GM18511 (cell line): ENCODE measurements around the gene HSD11B2.

Experiments
- ATAC-seq: cut with Tn5 transposase; IDR thresholded peaks from one replicate; pipeline ENCODE4 v1.9.1; 2021; ENCODE audit warnings: mild to moderate bottlenecking, moderate library complexity; ENCODE audit not compliant: unreplicated experiment

Gene HSD11B2

DNA sequence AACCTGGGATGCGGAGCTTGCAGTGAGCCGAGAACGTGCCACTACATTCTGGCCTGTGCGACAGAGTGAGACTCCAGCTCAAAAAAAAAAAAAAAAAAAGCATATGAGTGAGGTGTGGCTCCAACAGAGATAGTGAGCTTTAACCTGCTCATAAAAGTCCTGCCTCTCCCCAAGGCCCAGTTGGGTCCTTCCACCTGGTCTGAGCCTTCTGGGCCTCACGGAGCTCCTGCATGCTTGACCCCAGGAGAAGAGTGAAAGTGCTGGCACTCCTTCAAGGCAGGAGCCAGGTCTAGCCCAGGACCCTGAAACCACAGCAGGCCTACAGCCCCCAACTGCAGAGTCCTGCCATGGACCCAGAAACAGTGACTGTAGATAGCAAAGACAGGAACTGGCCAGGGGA is 17.7 kb downstream of the HSD11B2 start:
- no peak for ATAC-seq

DNA sequence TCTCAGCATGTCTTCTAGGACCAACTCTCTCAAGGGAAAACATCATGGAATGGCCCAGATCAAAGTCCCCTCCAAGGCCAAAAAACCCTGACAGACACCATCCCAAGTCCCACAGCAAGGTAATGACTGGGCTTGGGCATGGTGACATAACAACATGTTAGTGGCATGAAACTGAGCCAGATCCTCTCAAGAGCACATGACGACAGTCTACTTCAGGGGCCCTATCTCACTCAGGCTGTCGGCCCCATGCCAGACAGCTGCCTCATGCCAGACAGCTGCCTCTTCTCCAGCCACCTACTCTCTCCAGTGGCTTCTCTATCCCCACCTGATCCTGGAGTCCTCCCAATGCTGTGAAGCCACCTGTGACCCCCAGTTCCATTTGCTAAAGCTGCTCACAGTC is 18.4 kb downstream of the HSD11B2 start:
- no peak for ATAC-seq

DNA sequence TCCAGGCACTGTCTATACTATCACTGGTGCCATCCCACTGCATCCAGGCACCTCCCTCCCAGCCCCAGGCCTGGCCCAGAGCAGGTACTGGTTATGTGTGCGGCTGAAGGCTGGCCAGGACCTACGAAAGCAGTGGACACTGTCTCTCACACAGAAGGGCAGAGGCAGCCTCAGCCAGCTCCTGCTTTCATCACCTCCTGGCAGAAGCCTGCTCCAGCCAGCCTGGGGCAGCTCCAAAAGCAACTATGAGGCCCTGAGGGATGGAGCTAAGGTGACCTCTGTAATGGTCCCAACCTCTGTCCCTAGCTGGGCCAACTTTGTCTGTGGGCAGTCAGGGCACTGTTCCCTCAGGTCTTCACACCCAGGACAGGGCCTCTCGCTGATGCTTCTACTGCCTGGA is 18.8 kb downstream of the HSD11B2 start:
- no peak for ATAC-seq

DNA sequence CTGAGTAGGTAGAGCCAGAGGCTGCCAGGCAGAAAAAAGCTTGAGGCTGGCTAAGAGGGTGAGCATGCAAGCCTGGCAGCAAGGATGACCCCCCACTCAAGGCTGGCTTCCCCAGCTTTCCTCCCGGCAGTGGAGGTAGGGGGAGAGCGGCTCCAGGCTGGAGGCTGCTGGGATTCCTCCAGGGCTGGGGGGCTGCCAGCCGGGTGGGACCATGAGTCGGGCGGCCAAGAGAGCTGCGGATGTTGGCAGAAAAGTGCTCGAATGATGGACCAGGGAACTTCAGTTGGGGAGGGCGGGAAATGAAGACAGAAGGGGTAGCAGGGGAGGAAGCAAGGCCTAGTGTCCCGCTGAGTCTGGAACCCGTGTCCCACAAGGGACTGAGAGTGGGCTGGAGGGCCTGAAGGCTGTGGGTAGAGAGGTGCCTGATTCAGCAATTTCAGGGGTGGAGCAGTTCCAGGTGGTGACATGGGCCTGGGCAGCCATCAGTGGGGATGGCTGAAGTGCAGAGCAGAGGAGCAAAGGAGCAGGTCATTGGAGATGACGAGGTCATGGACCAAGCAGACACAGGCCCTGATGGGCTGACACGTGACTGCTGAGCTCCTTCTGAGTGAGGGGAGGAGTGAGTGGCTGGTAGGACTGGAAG is 20.3 kb downstream of the HSD11B2 start:
- ATAC-seq, result no peak

DNA sequence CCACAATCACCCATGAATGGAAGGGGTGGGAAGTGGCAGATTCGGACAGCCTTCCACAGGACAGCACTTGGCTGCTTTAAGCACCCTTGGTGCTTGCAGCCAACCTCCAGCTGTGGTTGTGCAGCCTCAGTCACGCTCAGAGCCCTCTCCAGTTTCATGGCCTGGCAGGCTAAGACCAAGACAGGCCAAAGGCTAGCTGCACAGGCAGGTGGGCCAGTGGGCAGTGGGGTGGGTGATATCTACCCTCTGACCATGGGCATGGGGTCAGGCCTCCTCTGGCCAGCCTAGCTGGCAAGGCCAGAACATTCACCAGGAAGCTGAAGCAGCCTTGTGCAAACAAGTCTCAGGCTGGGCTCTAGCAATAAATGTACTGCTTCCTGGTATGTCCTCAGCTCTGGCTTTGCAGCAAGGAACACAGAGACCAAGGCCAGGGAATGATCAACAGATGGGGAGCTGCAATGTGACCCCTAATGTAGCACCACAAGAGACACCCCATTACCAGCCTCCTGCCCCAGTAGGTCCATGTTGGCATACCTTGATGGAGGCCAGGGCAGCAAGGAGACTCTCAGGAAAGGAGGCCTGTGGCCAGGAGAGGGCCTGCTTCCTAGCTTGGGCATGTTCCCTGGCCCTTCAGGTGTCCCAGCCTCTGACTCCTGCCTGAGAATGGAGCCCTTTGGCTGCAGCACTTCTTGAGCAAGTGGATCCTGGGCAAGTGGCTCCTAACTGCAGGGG is 20.9 kb downstream of the HSD11B2 start:
- no peak for ATAC-seq

DNA sequence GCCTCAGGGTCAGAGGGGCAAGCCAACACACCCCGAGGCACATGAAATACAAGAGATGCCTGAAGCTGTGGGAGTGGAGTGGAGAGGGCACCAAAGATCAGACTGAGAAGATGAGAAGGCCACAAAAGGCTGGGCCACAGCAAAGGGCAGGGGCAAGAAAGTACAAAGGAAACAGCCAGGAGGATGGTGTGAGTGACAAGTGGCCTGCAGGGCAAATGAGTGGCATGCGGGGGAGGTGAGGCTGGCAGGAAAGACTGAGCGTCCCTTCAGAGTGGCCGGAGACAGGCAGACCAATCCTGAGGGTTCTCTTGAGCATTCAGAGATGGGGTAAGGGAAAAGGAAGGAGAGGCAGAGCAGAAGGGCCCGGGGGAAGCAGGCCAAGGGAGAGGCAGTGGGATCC is 23.2 kb downstream of the HSD11B2 start:
- ATAC-seq, result no peak

DNA sequence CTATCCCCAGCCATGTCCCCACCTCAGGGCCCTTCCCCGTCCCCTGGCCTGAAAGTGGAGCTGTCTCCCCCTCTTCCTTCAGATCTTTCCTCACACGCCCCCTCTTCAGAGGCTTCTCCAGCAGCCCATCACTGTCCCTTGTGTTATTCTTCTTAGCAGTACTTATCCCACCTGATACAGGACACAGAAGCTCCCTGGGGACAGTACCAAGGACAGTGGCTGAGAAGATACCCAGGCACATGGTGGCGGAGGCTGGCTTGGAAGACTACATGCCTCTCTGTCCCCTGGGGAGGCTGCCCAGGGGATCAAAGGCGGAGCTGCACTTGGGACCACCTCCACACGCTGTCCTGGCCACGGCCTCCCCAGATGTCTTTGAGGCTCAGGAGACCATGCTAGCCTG is 23.9 kb downstream of the HSD11B2 start:
- ATAC-seq, result no peak

DNA sequence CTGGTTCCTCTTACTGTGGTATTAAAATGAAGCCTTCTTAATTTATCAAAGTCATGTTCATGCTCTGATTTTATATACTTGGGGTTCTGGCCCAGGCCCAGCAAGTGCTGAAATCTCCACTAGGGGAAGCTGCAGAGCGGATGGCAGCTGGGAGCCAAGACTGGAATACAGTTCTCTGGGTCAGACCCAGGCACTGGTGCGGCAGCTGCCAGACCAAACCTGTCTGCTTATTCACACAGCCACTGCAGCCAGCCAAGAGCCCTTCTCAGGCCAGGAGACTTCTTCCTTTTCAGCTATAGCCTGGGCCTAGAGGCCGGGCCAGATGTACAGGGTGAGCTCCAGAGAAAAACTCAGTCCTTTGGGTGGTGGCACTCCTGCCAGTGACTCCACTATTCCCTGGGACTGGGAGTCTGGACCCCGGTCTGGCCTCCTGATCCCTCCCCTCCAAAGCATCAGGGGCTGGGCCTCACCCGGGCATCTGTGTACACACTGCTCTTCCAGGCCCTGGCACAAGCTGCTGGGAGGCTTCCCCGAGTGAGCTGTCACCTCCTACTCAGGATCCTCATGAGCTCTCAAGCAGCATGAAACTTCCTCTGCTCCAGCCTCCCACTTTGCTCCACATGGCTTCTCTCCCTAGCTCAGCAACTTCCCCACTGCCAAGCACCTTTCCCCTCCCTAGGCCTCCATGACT is 25.6 kb downstream of the HSD11B2 start:
- no peak for ATAC-seq

DNA sequence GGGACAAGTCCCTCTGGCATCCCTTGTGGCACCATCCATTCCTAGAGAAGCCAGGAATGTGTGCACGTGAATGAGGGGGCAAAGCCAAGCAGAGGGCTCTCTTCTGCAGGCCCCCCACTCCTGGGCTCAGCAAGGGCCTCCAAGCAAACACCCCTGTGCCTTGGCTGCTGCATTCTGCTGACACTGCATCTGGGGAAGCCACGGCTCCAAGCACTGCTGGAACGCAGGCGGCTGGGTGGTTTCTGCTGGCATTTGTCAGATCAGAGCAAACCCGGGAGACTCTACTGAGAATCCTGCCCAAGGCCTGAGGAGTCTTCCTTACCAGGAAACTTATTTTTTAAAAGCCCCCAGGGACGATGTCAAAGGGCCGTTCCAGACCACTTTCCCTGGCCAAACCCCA is 26.7 kb downstream of the HSD11B2 start:
- ATAC-seq, result no peak

DNA sequence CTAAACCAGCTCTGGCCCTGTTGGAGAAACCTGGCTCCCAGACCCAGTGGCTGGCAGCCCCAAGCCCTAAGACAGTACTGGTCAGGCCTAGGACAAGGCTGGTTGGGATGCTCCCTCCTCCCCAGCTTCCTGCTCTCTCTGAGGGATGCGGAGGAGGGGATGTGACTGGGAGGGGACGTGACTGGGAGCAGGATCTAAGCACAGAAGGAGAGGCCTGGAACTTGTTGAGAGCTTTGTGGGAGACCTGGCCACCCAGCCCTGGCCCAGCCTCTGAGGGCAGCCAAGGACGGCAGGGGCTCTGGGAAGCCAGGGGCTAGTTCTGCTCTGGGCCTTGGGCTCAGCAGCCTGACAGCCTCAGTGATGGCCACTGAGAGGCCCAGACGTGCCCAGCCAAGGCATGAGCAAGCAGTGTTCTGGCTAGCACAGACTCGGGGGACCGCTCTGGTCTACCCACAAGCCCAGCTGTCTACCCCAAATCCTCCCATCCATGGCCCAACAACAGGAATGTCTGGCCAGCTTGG is 27.3 kb downstream of the HSD11B2 start:
- ATAC-seq, result no peak

DNA sequence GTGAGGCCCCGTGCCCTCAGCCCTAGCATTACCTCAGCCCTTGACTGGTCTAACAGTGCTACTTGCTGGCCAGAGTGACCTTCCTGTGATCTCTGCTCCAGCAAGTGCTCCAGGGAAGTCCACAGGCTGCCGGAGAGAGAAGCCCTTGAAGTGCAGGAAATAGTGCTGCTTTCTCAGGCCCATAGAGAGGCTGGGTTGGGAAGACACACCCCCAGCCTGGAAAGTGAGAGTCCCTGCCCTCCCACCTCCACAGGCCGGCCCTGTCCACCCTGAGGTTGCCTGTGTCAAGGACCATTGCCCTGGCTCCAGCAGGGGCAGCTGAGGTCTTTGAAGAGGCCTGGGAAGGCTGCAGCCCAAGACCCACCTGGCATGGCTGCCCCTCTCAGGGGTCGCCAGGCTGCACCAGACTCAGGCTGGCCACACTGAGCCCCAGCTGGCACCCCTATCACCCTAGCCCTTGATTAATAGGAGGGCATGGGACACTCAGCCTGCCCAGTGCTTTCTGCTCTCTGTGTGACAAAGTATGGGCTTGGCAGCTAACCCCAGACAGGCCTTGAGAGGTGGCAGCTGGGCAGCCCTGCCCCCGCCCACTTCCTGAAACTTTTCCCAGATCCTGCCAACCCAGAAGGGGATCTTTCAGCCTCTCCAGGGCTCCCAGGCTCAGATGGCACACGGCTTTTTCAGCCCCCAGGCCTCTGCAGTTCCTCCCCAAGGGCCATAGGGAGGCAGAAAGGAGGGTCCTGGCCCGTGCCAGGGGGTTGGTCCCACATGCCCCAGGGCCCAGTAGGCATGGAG is 28.3 kb downstream of the HSD11B2 start:
- no peak for ATAC-seq

DNA sequence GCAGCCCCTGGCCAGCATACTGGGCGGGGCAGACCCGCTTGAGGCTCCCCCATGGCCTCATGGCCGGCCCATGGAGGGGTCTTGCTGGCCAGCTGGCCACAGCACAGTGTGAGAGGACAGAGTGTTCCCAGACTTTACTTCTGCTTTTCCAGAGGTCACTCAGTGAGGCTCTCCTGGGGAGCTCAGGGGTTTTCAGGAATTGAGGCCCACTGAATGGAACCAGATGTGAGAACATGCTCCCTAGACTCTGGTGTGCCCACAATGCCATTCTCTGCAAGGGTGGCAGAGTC is 28.9 kb downstream of the HSD11B2 start:
- ATAC-seq, result no peak

DNA sequence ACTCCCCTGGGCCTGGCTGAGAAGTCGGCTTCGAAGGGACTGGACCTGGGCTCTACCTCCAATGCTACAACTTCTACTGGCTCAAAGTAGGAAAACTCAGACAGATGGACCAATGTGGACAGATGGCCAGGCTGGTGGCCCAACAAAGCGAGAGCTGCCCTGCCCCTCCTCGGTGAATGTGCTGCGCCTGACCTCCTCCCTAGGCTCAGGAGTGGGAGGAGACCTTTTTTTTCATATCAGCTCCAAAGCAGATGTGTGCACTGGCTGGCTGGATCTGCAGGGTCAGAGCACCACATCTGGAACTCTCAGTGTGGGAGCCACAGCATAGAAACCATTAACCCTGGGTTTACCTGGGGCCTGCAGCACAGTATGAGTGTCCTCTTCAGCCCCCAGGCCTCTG is 29.2 kb downstream of the HSD11B2 start:
- no peak for ATAC-seq

DNA sequence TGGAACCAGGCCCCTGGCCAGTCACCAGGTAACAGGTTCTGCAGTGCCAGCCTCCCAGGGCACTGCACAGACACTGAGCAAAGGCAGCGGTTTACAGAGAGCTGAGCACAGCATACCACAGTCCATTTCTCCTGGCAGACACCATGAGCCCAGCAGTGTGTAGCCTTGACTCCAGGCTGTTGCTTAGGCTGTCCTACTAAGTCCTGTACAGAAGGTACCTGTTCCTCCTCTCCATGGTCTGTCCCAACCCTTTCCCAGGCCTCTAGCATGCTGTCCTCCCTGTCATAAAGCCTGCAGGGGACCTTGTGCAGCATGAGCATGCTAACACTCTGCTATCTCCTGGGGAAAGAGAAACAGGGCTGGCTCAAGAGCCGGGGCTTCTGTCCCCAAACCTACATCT is 30.0 kb downstream of the HSD11B2 start:
- no peak for ATAC-seq

DNA sequence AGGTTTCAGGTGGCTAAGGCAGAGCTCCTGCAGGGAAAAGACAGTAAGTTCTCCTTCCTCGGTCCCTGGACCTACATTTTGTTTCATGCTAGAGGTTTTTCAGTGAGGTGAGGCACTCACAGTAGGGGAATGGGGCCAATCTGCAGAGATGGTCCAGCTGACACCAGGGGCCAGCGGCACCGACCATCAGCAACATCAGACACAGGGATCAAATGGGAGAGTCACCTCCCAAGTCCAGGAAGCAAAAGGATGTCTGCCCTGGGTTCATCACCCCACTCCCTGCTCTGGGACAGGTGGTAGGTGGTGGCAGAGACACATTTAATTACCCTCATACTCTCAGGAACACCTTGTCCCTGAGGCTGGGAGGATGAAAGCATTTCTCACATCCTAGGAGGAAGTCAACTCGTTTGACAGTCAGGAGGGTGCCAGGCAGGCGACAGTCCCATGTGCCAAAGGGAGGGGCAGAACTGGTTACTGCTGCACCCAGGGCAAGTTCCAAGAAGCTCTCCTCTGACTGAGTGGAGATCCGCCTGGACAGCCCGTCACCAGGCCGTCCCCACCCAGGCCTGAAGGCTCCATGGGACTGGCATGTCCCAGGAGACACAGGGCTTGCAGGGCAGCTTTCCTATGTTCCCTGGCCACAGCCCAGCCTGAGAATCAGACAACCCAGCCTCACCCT is 30.8 kb downstream of the HSD11B2 start:
- ATAC-seq, result no peak

DNA sequence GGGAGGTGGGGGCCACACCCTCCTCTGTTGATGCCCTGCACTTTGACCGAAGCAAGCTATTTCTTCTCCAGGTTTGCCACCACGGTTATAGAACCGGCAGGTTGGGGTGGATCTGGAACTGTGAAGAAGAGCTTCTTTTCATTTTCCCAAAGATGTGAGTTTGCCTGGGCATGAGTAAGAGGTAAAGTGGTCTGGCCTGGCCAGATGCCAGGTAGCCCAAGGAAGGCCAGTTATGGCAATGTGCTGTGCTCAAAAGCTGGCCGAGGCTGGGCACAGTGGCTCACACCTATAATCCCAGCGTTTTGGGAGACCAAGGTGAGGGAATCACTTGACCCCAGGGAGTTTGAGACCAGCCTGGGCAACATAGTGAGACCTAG is 31.3 kb downstream of the HSD11B2 start:
- ATAC-seq, result no peak

DNA sequence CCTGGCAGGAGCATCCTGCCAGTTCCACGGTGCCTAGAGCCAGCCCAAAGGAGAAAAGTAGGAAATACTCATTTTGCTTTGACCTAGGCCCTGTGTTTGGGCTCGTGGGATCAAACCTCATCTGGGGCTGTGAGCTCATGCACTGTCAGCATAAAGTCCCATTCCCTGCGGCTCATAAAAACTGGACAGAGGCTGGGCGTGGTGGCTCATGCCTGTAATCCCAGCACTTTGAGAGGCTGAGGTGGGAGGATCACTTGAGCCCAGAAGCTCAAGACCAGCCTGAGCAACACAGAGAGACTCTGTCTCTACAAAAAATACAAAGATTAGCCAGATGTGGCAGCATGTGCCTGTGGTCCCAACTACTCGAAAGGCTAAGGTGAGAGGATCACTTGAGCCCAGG is 32.1 kb downstream of the HSD11B2 start:
- no peak for ATAC-seq

DNA sequence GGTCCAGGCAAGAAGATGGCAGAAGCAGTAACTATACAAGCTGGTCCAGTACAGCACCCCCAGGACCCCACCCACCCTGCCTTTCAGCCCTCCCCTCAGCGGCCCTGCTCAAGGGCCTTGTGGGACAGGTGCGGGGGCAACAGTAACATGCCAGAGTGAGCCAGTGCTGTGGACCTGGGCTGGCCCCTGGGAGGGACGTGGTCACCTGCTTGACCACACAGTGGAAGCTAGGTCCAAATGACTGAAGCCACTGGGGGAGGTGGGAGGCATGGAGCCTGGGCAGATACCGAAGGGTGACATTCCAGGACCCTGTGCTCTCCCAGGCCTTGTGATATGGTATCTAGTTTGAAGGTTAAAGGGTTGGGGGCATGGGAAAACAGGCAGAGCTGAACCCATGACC is 32.8 kb downstream of the HSD11B2 start:
- no peak for ATAC-seq

DNA sequence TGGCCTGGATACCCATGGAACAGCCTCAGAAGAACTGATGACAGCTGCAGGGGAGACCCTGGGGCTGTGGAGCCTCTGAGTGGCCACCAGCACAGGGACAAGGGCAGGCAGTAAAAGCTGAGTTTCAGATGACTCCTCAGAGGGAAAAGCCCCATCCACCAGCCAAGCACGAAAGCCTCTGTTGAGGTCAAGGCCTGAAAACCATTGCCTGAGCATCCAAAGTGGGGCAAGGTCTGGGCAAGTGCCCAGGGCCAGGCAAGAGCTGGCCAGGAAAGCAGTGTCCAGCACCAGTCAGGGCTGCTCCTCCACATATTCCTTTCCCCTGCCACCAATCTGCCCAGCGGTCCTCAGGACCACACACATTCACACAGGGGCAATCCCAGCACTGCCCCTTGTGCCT is 33.6 kb downstream of the HSD11B2 start:
- ATAC-seq, result no peak

DNA sequence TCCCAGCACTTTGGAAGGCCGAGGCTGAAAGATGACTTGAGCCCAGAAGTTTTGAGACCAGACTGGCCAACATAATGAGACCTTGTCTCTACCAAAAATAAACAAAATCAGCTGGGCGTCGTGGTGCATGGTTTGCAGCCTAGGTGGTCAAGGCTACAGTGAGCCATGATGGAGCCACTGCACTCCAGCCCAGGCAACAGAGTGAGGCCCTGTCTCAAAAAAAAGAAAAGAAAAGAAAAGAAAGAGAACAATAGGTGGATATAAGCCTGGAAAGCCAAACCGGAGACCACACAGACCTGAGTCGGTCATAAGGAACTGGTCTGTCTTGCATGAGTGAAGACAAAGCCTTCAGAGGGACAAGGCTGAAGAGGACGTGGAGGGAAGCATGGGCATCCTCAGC is 35.7 kb downstream of the HSD11B2 start:
- no peak for ATAC-seq

DNA sequence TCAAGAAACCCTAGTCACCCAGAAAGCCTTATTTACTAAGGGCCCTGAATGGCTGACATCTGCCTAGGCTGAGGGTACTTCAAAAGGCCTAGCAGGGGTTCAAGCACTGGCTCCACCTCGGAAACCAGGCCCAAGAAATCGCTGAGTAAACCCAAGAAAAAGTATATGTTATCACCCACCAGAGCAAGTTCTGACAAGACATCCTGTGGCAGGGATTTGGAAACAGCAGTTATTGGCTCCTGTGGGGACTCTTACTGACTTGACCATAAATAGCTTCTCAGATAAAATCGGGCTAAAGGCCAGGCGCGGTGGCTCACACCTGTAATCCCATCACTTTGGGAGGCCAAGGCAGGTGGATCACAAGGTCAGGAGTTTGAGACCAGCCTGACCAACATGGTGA is 37.8 kb downstream of the HSD11B2 start:
- no peak for ATAC-seq
